NOMO-1 treated with dmso at 0.1 percent for 144 hours (cell line): ENCODE results near the gene AFMID.
"Not testable (repeated sequence)": the region's sequence is repeated elsewhere in the genome, so short reads cannot be mapped to it uniquely, and the experiment has no call there.

Source experiments
- DNase-seq: peaks from one replicate; lab custom pipeline; 2025; ENCODE audit not compliant: unreplicated experiment; lab: John Stamatoyannopoulos, UW

Gene AFMID

DNA sequence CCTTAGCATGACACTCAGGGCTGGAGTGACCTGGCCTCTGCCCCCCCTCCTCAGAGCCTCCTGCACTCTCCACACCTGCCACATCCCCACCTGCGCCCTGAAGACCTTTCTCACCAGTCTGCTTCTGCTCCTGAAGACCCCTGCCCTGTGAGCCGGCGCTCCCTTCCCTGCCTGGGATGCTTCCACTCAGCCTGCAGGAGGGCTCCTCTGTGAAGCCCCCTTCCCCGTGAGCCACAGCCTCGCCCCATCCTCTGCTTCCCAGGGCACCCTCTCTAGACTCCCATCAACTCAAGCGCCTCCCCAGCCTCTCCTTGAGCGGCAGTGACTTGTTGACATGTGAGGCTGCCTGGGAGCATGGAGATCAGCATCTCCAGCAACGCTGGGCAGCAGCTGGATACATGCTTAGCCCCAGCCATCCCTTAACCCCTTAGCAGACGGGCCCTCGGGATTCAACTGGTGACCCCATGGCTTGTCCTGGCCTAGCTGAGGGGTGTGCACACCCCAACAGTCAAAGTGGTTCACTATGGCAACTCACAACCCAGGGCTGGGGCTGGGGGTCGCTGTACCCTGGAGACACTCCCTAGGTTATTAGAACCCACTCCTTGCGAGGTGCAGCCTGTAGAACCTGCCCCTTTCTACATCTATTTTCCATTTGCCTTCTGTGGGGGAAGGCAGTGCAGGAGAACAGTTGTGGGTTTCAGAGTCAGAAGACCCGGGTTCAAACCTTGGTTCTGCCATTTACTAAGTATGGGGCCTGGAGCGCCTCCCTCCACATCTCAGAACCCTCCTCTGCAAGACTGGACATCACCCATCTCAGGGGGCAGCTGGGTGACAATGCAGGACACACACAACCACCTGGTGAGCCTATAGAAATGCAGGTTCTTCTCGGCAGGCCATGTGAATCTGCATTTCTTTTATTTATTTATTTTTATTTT lies 65.8 kb downstream of the AFMID start:
- DNase-seq, result no peak

DNA sequence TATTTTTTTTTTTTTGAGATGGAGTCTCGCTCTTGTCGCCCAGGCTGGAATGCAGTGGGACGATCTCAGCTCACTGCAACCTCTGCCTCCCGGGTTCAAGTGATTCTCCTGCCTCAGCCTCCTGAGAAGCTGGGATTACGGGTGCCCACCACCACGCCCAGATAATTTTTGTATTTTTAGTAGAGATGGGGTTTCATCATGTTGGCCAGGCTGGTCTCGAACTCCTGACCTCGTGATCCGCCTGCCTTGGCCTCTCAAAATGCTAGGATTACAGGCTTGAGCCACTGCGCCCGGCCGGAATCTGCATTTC lies 66.4 kb downstream of the AFMID start:
- DNase-seq, result not testable (repeated sequence)

GRCh38 chr17:78253946-78254672 lies 66.9 kb downstream of the AFMID start:
- peak; percentile 47 for DNase-seq

GRCh38 chr17:78255029-78255656 lies 68.0 kb downstream of the AFMID start:
- DNase-seq, result no peak

GRCh38 chr17:78255953-78256706 lies 69.0 kb downstream of the AFMID start:
- no peak for DNase-seq

GRCh38 chr17:78256707-78257591 lies 69.8 kb downstream of the AFMID start:
- no peak for DNase-seq
